ENCODE measurements around the gene CLCN2.

Gene CLCN2

DNA sequence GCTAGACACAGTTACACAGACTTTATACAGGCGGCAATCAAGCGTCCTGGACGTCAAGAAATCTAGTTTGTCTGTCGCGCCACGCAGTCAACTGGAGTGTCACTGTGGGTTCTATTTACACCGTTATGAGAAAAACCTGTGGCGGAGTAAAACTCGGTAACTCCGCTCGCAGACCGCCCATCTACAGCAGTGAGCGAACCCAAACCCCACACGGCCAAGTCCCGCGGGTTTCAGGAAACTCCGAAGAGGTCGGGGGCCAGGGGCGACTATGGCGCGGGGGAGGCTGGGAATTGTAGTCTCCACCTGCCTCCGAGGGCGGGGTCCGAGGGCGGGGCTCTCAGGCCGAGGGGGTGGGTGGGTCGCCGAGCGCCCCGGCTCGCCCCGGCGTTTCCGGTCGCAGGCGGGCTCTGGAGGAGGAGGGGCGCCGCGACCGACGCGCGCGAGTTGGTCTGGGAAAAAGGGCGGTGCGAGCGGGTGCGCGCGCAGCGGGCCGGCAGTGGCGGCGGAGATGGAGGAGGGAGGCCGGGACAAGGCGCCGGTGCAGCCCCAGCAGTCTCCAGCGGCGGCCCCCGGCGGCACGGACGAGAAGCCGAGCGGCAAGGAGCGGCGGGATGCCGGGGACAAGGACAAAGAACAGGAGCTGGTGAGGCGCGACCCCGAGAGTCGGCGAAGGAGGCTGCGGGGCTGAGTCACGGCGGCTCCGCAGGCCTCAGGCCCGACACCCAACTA is 62.5 kb downstream of the CLCN2 start, which contains the start of gene PSMD2:
Gene PSMD2, plus strand, starts transcription at position 483 of the 729 bp plus-strand sequence. Its CDS starts 26 bp downstream, at position 509.
- DNase-seq (peak; percentile 98), ATAC-seq (peak; percentile 96)
- Mint-ChIP-seq H3K9me3 (no peaks in the 10 kb centered on the region), H3K4me1 (peaks cover 25% of the 10 kb centered on the region), H3K27me3 (no peaks in the 10 kb centered on the region), H3K4me3 (peak within 1 kb of the TSS; percentile 98), H3K27ac (peak within 1 kb of the TSS; percentile 90), H3K36me3 (ENCODE audit: low read depth) (peaks cover 38% of the 10 kb centered on the region)

DNA sequence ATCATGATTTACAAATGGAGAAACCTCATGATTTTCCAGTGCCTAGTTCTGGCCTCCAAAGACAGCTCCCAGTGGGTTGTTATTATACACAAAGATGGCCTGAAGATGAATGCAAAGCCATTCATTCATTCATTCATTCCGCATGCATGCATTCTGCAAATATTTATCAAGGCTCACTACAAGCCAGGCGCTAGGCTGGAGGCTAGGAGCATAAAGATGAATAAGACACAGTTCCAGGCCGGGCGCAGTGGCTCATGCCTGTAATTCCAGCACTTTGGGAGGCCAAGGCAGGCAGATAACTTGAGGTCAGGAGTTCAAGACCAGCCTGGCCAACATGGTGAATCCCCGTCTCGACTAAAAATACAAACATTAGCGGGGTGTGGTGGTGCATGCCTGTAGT is 64.8 kb downstream of the CLCN2 start:
- H3K4me3 Mint-ChIP-seq = no peak overlapping the region
- no peak for DNase-seq
- H3K4me1 Mint-ChIP-seq = peaks cover 23% of the 10 kb centered on the region
- no peaks in the 10 kb centered on the region for H3K9me3 Mint-ChIP-seq
- H3K27me3 Mint-ChIP-seq = no peaks in the 10 kb centered on the region
- peaks cover 21% of the 10 kb centered on the region for H3K36me3 Mint-ChIP-seq (ENCODE audit: low read depth)
- H3K27ac Mint-ChIP-seq = no peak overlapping the region
- ATAC-seq = no peak

Data from activated naive CD8-positive, alpha-beta T cell treated with anti-CD3 and anti-CD28 coated beads, Interleukin-2, amount 50 U/mL, for 24 hours (primary cell).